ENCODE results near the gene TCP10L.
"Not testable (repeated sequence)": the region's sequence is repeated elsewhere in the genome, so short reads cannot be mapped to it uniquely, and the experiment has no call there.

Gene TCP10L

DNA sequence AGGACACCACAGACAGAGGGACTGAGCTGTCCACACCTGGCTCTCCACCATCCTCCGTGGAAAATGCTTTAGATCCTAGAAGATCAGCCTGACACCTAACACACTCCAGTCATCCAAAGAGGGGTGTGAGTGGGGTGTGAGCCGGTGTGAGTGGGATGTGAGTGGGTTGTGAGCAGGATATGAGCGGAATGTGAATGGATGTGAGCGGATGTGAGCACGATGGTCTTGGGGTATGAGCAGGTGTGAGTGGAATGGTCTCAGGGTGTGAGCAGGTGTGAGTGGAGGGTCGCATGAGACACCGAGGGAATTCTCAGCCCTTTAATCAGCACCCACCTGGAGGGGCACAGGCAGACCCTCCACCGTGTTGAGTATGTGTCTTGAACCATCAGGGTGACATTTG, 851 bp downstream of the TCP10L start:
- no peak for DNase-seq

DNA sequence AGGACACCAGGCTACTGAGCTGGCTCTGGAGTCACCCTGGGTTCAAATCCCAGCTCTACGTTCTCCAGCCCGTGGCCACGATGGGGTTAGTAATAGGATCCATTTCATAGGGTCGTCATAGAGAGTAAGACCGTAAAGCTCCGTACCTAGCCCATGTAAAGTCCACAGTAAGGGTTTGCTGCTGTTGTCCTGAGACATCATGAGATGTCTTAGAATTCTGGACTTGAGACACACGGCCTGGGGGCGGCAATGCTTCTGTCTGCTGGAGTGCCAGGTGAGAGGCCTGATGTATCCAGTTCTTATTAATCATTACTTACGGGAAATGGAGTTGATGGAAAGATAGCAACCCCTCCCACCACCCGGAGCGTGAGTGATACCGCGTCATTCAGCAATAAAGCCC, 3.6 kb downstream of the TCP10L start:
- DNase-seq: no peak

DNA sequence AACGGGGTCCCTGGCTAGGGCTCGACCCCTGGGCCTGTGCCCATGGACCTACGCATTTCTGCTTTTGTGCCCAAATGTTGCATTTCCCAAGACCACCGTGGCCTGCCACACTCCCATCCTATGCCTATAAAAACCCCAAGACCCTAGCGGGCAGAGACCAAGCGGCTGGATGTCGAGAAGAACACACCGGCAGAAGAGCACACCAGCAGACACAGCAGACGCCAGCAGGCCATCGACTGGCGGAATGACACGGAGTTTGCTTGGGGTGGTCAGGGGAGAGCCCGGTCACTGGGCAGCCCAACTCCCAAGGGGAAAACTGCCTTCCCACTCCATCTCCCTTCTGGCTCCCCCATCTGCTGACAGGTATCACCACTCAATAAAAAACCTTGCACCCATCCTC, 4.4 kb downstream of the TCP10L start:
- no peak for DNase-seq

DNA sequence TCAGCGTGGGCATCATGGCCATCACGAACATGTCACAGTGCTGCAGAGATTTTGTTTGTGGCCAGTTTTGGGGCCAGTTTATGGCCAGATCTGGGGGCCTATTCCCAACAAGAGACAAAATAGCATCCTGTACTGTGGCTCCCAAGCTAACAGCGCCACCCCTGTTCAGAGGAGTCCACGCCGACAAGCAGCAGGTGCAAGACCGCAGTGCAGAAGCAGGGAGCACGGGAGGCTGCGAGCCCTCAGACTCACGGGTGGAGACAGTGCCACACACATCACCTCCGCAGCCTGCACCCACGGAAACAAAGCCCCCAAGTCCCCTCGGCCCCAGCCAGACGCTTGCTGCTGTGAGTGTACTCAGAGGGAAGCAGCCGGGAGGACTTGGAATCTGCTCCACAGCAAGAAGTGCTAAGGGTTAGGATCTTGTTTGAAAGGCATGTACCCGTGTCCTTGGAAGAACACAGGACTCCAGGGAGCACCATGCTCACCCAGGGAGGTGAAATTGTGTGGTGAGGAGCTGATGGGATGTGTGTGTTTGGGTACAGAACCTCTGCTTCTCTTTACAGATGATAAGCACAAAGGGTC, 7.1 kb downstream of the TCP10L start:
- no peak for DNase-seq

DNA sequence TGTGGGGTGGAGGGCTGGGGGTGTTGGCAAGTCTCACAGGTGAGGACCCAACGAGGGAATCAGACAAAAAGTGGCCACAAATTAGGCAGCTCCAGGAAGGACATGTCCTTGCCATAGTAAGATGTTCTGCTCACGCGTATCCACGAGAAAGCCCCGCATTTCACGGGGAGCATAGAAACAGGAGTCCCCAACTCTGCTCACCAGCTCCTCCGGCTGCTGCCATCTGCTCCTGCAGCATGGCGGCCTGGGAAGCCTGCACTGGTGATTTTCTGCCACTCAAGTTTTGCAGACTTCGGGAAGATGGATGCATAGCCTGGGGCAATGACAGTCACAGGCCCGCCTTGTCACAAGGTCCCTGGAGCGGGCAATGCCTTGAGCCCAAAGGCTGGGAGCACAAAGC, 9.3 kb downstream of the TCP10L start:
- DNase-seq: no peak

DNA sequence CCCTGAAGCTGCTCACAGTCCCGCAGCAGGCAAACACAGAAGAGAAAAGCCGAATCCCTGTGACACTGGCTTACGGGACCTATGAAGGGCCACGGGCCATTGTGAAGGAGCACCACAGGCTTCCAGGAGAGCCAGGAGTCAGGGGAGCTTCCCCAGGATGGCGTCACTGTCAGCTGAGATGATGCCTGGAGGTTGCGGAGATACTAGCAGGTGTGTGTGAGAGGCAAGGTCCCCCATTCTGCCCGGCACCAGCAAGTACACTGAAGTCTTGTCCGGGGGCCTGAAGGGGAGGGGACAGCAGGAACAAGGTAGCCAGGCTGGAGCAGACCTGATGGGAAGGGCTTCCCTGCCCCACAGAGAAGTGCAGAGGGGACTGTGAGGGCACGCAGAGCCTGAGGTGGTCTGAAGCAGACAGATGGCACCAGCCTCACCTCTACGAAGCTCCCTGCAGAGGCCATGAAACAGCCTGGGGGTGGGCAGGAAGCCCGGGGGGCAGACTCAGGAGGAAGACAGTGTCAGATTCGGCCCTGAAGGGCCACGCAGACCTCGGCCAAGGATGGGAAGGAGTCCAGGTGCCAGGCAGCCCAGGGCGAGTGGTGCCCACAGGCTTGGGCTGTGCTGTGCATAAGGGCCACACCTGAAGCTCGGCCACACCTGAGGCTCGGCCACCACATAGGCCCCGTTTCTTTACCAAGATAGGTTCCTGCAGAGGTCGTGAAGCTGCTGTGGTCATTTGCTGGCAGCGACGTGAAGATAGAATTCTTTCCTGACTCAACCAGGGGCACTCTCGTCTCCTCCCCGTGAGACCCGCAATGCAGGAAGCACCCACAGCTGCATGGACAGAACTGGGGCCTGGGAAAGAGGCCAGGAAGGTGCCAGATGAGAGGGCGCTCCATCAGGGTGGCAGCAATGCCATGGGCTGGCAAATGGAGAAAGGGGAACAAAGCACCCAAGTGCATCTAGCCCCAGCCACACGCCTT, 10.1 kb downstream of the TCP10L start:
- no peak for DNase-seq

DNA sequence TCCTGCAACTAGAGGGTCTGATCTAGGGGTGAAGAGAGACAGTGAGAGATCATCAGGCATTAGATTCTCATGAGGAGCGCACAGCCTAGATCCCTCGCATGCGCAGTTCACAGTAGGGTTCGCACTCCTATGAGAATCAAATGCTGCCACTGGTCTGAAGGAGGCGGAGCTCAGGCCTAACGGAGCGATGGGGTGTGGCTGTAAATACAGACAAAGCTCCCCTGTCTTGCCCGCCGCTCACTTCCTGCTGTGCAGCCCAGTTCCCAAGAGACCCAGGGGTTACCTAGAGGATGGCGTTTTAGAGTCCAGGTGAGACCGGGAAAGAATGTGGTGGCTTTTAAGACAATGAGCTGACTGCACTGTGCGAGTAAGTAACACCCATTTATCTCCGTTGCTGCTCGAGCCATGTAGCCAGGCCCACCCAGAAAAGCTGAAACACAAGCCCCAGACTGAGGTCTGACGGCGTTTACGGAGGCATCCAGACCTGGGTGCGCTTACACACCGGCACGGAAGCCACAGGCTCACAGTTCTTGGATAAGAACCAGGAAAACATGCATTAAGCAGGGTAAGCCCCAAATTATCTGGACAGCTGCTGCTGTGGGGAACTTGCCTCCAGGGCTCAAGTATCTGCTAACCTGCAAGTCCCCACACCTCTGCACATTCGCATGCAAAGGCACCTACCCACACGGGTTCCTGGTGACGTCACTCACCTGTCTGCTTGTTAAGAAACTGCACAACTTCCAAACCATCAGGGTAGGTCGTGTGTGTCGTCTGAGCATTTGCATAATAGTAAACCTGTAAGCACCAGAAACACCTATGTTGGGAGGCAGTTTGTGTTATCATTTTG, 12.5 kb downstream of the TCP10L start:
- DNase-seq: no peak

DNA sequence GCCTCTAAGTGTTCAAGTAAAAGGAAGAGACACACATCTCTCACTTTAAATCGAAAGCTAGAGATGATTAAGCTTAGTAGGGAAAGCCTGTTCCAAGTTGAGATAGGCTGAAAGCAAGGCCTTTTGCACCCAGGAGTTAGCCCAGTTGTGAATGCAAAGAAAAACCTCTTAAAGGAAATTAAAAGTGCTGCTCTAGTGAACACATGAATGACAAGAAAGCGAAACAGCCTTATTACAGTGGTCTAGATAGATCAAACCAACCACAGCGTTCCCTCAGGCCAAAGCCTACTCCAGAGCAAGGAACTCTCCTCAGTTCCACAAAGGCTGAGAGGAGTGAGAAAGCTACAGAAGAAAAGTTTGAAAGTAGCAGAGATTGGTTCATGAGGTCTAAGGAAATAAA, 14.9 kb downstream of the TCP10L start:
- DNase-seq: no peak

DNA sequence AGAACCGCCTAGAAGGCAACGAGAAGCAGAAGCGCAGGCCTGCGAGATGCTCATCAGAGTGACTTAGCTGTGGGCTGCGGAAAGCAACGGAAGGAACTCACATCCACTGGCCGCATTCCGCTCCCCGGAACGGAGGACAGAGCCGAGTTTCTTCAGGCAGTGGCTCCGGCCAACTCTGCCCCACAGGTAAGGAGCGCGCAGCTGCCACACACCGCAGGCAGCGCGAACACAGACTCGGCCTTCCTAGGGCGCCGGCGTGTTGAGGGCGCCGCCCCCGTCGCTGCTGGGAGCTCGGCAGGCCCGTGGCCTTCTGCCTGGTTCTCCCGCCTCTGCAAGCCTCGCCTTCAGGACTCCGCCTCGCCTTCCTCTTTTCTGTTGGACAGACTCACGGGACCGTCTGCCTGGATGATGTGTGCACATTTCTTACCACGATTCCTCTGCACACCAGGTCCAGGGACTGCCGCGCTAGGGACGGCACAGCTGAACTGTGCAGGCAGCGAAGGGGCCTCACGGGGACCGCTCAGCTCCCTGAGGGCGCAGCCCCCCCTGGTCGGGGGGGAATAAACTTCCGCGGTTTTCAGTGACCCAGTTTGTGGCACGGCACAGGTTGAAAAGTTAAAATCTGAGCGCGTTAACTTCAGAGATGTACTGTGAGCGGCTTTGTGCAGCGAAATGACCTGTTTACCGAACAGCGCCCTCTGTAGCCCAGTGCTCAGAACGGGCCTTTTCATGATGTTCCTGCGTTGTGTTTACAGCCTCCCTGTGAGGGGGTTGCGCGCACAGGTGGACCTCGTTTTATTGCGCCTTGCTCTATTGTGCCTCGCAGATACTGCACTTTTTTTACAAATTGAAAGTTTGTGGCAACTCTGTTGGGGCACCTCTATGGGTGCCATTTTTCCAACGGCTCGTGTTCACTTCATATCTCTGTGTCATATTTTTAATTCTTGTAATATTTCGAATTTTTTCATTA, 15.8 kb downstream of the TCP10L start:
- DNase-seq: peak; percentile 58

DNA sequence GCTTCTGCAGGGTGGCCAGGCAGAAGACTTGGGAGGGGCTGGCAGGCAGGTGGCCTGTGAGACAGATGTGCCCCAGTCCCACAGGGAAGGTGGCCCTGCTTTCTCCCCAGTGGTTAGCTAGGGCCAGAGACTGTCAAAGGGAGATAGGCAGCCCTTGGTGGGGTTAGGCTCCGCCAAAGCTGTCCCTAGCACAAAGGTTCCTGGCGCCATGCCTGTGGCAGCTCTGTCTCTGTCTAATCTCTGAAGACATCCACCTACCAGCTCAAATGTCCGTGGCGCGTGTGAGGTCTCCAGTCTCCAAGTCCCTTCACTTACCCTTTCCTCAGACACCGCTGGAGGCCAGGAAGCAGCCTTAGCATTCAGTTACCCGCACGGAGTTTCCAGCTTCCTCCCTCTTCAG, 17.7 kb downstream of the TCP10L start:
- DNase-seq: no peak

DNA sequence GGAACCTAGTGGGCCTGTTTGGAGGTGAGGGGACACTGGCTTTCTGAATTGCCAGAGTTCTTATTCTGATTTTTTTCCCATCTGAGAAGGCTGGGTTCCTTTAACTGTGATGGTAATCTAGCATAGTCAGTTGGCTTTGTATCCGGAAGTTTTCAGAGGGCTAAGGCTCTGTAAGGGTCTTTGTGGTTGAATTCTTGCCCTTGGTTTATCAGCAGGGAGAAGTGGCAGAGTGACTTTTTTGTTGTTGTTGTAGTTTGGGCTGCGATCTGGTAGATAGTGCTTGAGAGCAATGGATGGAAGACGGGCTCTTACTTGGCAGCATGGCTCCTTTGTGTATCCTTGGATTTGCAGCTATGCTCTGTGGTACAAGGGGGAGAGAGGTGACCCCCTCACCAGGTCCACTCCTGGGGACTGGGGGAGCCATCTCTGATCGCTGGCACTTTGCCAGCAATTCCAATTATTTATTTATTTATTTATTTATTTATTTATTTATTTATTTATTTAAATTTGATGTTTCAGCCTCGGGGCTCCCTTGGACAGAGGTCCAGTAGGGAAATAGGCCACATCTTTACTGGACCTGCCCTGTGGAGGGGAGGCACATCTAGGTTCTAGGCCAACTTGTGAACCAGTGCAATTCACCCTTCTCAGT, 18.5 kb downstream of the TCP10L start:
- no peak for DNase-seq

DNA sequence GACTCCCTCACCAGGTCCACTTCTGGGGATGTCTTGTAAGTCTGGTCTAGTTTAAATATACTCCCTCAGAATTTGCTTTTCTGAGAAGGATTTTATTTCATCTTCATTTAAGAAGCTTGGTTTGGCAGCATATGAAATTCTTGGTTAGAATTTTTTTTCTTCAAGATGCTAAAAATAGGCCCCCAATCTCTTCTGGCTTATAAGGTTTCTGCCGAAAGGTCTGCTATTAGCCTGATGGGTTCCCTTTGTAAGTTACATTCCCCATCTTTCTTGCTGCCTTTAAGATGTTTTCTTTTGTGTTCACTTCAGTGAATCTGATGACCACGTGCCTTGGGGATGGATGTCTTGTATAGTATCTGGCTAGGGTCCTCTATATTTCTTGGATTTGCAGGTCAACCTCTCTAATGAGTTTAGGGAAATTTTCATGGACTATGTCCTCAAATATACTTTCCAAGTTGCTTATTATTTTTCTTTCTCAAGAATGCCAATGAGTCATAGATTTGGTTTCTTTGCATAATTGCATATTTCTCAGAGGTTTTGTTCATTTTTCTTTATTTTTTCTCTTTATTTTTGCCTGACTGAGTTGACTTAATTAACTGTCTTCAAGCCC, 19.4 kb downstream of the TCP10L start:
- DNase-seq: no peak

DNA sequence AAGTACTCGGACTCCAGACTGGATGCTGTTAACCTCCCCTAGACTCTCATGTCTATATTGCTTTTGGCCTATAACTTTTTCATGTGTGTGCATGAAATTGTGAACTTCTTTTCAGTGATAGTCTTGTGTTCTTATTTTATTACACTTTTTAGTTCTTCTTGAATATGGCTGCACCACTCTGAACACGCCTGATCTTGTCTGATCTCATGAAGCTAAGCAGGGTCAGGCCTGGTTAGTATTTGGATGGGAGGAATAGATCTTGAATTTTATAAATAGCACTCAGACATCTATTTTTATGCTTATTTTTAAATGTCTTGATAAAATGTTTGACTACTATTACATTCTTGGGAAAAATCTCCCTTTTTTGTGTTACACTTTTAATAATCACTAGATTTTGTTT, 22.4 kb downstream of the TCP10L start:
- no peak for DNase-seq

DNA sequence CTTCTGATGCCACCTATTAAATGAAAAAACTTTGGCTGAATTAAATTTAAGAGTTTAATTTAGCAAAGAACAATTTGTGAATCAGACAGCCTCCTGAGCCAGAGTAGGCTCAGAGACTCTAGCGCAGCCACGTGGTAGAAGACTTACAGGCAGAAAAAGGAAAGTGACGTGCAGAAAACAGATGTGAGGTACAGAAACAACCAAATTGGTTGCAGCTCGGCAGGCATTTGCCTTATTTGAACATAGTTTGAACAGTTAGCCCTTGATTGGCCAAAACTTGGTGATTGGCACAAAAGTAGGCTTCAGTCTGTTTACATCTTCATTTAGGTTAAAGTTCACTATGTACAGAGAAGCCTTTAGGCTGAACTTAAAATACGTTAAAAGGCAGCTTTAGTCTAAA, 22.9 kb downstream of the TCP10L start:
- DNase-seq: no peak

DNA sequence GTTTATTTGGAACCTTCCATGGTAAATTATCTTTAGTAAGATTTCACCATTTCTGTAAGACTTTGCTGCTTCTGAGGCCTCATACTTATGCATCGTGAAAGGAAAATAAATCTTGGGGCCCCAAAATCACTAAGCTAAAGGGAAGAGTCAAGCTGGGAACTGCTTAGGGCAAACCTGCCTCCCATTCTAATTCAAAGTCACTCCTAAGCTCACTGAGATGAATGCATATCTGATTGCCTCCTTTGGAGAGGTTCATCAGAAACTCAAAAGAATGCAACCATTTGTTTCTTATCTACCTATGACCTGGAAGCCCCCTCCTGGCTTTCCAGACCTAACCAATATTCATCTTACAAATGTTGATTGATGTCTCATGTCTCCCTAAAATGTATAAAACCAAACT, 23.8 kb downstream of the TCP10L start:
- DNase-seq: not testable (repeated sequence)

DNA sequence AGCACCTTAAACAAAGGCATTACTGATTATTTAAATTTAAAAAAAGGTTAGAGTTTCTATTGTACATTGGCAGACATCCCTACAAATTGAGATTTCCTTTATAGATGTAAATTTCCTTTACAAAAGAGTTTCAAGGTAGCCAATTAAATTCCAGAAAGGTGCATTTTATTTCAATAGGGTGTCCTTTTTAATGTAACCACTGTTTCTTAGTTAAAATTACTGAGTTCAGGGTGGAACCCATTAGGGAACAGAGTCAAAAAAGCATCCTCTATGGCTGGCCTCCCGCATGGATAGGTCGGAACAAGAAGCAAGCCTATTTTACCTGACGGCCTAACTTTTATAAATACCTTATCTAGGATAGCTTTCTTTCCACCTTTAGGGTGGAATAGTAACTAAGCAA, 24.4 kb downstream of the TCP10L start:
- DNase-seq: no peak

DNA sequence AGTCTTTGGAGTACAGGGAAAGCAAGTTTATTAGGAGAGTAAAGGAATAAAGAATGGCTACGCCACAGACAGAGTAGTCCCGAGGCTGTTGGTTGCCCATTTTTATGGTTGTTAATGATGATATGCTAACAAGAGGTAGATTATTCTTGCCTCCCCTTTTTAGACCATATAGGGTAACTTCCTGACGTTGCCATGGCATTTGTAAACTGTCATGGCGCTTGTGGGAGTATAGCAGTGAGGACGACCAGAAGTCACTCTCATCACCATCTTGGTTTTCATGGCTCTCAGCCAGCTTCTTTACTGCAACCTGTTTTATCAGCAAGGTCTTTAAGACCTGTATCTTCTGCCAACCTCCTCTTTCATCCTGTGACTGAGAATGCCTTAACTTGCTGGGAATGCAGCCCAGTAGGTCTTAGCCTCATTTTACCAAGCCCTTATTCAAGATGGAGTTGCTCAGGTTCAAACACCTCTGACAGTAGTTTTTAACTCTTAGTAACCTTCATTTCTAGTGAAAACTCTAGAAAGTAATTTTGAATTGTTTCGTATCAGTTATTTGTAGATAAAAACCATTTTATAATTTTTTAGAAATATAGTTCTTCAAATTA, 26.2 kb downstream of the TCP10L start:
- DNase-seq: no peak

DNA sequence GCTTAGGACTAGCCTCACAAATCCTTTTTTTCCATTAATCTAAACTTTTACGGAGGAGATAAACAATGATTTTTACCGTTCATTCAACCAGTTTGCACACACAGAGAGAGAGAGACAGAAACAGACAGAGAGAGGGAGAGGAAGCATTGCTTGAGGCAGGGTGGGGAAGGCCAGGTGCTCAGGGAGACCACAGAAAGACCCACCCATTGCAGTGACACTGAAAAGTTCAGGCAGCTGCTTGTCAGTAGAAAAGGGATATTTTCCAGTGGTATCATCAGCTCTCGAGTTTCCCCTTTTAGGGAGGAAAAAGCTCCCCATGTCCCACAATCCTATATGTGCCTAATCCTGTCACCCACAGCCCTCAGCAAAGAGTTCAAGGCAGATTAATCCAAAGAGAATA, 27.2 kb downstream of the TCP10L start:
- no peak for DNase-seq

DNA sequence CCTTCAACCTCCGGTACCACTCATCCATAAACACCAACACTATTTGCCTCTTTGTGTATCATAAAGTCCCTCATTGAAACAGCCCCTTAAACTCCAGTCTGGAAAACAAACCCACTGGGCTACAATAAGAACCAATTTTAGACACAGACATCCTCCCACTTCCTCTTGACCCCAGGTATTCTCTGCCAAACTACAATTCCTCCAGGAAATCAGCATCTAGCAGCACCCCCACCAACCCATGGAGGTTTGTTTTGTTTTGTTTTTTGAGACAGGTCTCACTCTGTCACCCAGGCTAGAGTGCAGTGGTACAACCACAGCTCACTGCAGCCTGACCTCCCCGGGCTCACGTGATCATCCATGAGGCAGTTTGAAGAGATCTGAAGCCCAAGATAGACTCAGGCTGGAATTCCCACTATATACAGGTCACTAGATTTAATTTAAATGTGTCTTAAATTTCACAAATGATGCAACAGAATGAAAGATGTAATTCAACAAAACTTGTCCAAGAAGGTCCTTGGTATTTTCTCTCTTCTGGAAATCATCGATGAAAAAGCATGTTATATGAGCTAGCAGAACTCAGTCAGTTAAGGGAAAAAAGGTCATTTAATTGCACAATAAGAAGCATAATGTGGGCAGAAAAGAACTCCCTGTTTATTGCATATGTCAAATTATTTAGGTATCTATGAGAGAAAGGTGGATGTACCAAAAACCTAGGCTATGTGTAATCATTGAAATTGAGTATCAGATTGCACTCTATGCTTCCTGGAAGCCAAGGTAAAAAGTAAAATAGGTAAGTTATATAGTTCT, 30.3 kb downstream of the TCP10L start:
- DNase-seq: no peak

DNA sequence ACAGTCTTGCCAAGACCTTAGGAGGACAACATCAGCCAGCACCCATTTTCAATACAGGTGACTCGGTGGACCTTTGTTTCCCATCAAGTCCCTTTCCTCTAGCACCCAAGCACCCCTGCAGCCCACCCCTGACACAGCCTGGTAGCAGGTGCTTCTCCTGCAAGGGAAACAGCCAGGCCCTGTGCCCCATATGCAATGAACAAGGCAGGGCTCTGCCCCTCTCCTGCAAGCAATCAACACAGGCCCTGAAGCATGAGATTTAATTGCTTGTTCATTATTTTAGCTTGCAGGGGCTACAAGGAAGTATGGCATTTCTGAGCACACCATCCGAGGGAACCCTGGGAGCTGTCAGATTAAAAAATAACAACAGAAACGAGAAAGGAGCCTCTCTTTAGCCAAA, 35.4 kb downstream of the TCP10L start:
- DNase-seq: no peak
